Neutrophil (primary cell): Measurements from ENCODE around the gene LAPTM5.

Experiments used
- H3K27ac ChIP-seq: fragments of 200-600 bp; sonication (generic); 2 replicates; pipeline ENCODE4 v1.5.1; 2016; ENCODE audit warnings: mild to moderate bottlenecking, moderate library complexity
- H3K27me3 ChIP-seq: fragments of 200-600 bp; sonication (generic); 2 replicates; pipeline ENCODE4 v1.6.0; 2016; ENCODE audit warnings: mild to moderate bottlenecking
- H3K36me3 ChIP-seq: fragments of 200-600 bp; sonication (generic); 2 replicates; pipeline ENCODE4 v1.5.1; 2017
- H3K4me1 ChIP-seq, 2 experiments: fragments of 200-600 bp in 1 of 2; sonication (generic) in 1 of 2; 1 replicate in 1 of 2; 2 replicates in 1 of 2; pipeline versions ENCODE4 v1.5.1 to v1.6.1; 2013 to 2016; ENCODE audit warnings: low read depth in 1 of 2, low read length in 1 of 2, mild to moderate bottlenecking in 1 of 2, moderate library complexity in 1 of 2; ENCODE audit not compliant: control insufficient read depth in 1 of 2, insufficient read depth in 1 of 2
- H3K4me3 ChIP-seq, 2 experiments: fragments of 200-600 bp in 1 of 2; sonication (generic) in 1 of 2; 1 replicate in 1 of 2; 2 replicates in 1 of 2; pipeline ENCODE4 v1.5.1; 2013 to 2016; ENCODE audit warnings: low read depth in 1 of 2, low read length in 1 of 2, mild to moderate bottlenecking in 1 of 2, moderate library complexity in 1 of 2
- H3K9me3 ChIP-seq: fragments of 200-600 bp; sonication (generic); 2 replicates; pipeline ENCODE4 v1.5.1; 2016
- CTCF ChIP-seq: fragments of 200-600 bp; sonication (generic); IDR thresholded peaks from 2 replicates; pipeline ENCODE4 v1.5.1; 2016; ENCODE audit warnings: antibody characterized with exemption

Gene LAPTM5

GRCh38 chr1:30773722-30774358 lies 16.3 kb upstream of the LAPTM5 start:
- no peak for TF ChIP-seq CTCF
- Histone ChIP-seq H3K27ac (no peak overlapping the region), H3K36me3 (no peaks in the 10 kb centered on the region), H3K27me3 (no peaks in the 10 kb centered on the region), H3K4me1 (no peaks in the 10 kb centered on the region), H3K9me3 (no peaks in the 10 kb centered on the region), H3K4me3 (no peak overlapping the region)

- H3K9me3 ChIP-seq, result no peaks in the 10 kb centered on the region
- no peak overlapping the region for H3K27ac ChIP-seq
- no peak overlapping the region for H3K4me3 ChIP-seq
- no peaks in the 10 kb centered on the region for H3K27me3 ChIP-seq
- no peaks in the 10 kb centered on the region for H3K4me1 ChIP-seq
- no peaks in the 10 kb centered on the region for H3K36me3 ChIP-seq
- TF ChIP-seq CTCF, result no peak
These were observed 13.4 kb upstream of the LAPTM5 start for GRCh38 chr1:30771005-30771404.

- H3K36me3 ChIP-seq, result no peaks in the 10 kb centered on the region
- no peak overlapping the region for H3K4me3 ChIP-seq
- TF ChIP-seq CTCF, result no peak
- H3K4me1 ChIP-seq, result no peaks in the 10 kb centered on the region
- H3K27ac ChIP-seq, result no peak overlapping the region
- H3K27me3 ChIP-seq, result no peaks in the 10 kb centered on the region
- no peaks in the 10 kb centered on the region for H3K9me3 ChIP-seq
These were observed 12.6 kb upstream of the LAPTM5 start for GRCh38 chr1:30770150-30770549.

GRCh38 chr1:30768830-30769718 lies 11.5 kb upstream of the LAPTM5 start:
- no peaks in the 10 kb centered on the region for H3K4me1 ChIP-seq

More at GRCh38 chr1:30768830-30769718, 11.5 kb upstream of the LAPTM5 start:
- Histone ChIP-seq H3K9me3 (no peaks in the 10 kb centered on the region), H3K27me3 (no peaks in the 10 kb centered on the region), H3K36me3 (no peaks in the 10 kb centered on the region), H3K4me3 (no peak overlapping the region), H3K27ac (no peak overlapping the region)
- TF ChIP-seq CTCF, result no peak
